Panc1 (cell line): ENCODE measurements around the gene SLC7A1. TPM values are rescaled to one million over a fixed set of nuclear protein-coding genes. Genes with fewer than 3 reads are reported as not detected.

ENCODE experiments used
- ATAC-seq: fragments of 200-7000 bp; cut with Tn5 transposase; 2 replicates; pipeline ENCODE4 v1.9.1; 2020; ENCODE audit warnings: mild to moderate bottlenecking, moderate library complexity
- BruUV-seq: library from RNA; stranded (reverse); fragments of 400-500 nt; replicated peaks from 2 replicates; lab custom pipeline; 2021; lab: Mats Ljungman, UMichigan
- CTCF ChIA-PET: fragments of 300-600 bp; sonication (Branson Sonifier 250); formaldehyde crosslinking; loops from one replicate; lab custom pipeline; 2022; ENCODE audit warnings: antibody characterized with exemption; lab: Charles Lee
- POLR2A ChIA-PET: fragments of 300-600 bp; sonication (Branson Sonifier 250); formaldehyde crosslinking; loops from one replicate; lab custom pipeline; 2022; ENCODE audit warnings: antibody characterized with exemption; lab: Charles Lee
- DNase-seq: peaks from one replicate; pipeline ENCODE4 v3.0.0-alpha.2; 2010; ENCODE audit warnings: low read depth, low spot score
- H3K27ac ChIP-seq: 2 replicates; pipeline ENCODE4 v1.5.1; 2011; ENCODE audit warnings: mild to moderate bottlenecking, low read length, inconsistent platforms
- H3K27me3 ChIP-seq: fragments of 200-500 bp; sonication (Bioruptor generic); 2 replicates; pipeline ENCODE4 v1.6.0; 2014; ENCODE audit warnings: low read length, inconsistent platforms; ENCODE audit not compliant: control insufficient read depth, insufficient read depth
- H3K36me3 ChIP-seq: fragments of 200-500 bp; sonication (Bioruptor generic); 2 replicates; pipeline ENCODE4 v1.5.1; 2014; ENCODE audit warnings: inconsistent platforms, mild to moderate bottlenecking, low read length, moderate library complexity; ENCODE audit not compliant: control insufficient read depth, insufficient read depth
- H3K4me1 ChIP-seq: 2 replicates; pipeline ENCODE4 v1.5.1; 2011; ENCODE audit warnings: inconsistent platforms, mild to moderate bottlenecking, low read length, moderate library complexity; ENCODE audit not compliant: control insufficient read depth, insufficient read depth
- H3K4me3 ChIP-seq, 2 experiments: 2 replicates each; pipeline ENCODE4 v1.5.1; 2011 to 2012; ENCODE audit warnings: low read depth in 2 of 2, low read length in 2 of 2, mild to moderate bottlenecking in 2 of 2, inconsistent platforms in 1 of 2, moderate library complexity in 1 of 2
- H3K9me3 ChIP-seq: fragments of 200-500 bp; sonication (Bioruptor generic); 2 replicates; pipeline ENCODE4 v1.5.1; 2014; ENCODE audit warnings: low read depth, mild to moderate bottlenecking, inconsistent platforms, low read length, moderate library complexity; ENCODE audit not compliant: control insufficient read depth, insufficient read depth
- CTCF ChIP-seq: fragments of 450-650 bp; IDR thresholded peaks from 2 replicates; pipeline ENCODE4 v1.5.1; 2017; ENCODE audit warnings: mild to moderate bottlenecking
- POLR2AphosphoS5 ChIP-seq: IDR thresholded peaks from 2 replicates; pipeline ENCODE4 v1.6.1; 2012; ENCODE audit warnings: mild to moderate bottlenecking, low read depth, low read length, moderate library complexity
- SIN3A ChIP-seq: IDR thresholded peaks from 2 replicates; pipeline ENCODE4 v1.6.1; 2012; ENCODE audit warnings: low read depth, mild to moderate bottlenecking, low read length, moderate library complexity, borderline replicate concordance; ENCODE audit not compliant: insufficient read depth
- TCF7L2 ChIP-seq: IDR thresholded peaks from 2 replicates; pipeline ENCODE4 v1.6.1; 2011; ENCODE audit warnings: mild to moderate bottlenecking, low read depth, low read length, inconsistent platforms
- in situ Hi-C: cut with HindIII; loops from 2 replicates; pipeline ENCODE4 v1.10.0; 2016; ENCODE audit warnings: low sequenced_read_pairs, low pct_unique_long_range_greater_than_20kb
- intact Hi-C: fragments of 100-400 bp; cut with micrococcal nuclease; formaldehyde crosslinking; loops from one replicate; pipeline ENCODE4 v1.10.0; 2022; ENCODE audit not compliant: unreplicated experiment
- total RNA-seq: library from RNA; stranded (reverse); gene quantifications from one replicate; pipeline ENCODE4 v1.2.1, GENCODE V29; 2021; ENCODE audit not compliant: unreplicated experiment
- TF ChIP-seq, protein P1 (sequence below), 2 experiments: IDR thresholded peaks; 2 replicates each; pipeline ENCODE4 v1.6.1; 2011 to 2012; ENCODE audit warnings: low read depth in 2 of 2, control low read depth in 1 of 2, low read length in 1 of 2, mild to moderate bottlenecking in 1 of 2, moderate library complexity in 1 of 2; ENCODE audit not compliant: insufficient read depth in 1 of 2

Gene SLC7A1
- total RNA-seq, 1 experiment from 2014 or later = 63.3 TPM

DNA sequence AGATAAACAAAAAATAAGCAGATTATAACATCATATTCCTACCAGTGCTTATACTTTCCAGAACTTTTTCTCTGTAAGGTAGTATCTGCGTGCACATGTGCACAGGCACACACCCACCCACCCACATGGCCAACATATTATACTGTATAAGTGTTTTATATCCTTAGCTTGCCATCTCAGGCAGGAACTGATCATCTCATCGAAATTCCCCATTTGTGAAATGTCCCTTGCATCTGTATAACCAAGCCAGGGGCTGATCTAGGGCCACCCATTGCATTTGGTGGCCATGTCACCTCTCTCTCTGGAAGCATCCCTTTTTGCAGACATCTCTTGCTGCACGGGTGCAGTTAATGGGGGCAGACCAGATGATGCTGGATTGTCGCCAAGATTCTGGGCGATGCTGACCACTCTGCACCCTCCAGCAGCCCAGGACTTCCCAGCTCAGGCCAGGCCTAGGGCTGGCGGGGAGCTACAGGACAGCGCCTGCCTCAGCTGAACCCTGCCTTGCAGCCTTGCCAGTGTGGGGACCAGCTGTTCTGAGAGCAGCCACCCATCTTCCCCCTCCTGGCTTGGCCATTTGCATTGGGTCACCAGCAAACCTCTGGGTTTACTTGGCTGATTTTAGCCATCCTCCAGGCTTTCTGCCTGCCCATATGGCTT lies 95.9 kb downstream of the SLC7A1 start:
- no peaks in the 10 kb centered on the region for H3K36me3 ChIP-seq
- TF ChIP-seq POLR2AphosphoS5 (no peak), SIN3A (no peak), TCF7L2 (no peak), CTCF (no peak)
- TF ChIP-seq, protein P1, sequence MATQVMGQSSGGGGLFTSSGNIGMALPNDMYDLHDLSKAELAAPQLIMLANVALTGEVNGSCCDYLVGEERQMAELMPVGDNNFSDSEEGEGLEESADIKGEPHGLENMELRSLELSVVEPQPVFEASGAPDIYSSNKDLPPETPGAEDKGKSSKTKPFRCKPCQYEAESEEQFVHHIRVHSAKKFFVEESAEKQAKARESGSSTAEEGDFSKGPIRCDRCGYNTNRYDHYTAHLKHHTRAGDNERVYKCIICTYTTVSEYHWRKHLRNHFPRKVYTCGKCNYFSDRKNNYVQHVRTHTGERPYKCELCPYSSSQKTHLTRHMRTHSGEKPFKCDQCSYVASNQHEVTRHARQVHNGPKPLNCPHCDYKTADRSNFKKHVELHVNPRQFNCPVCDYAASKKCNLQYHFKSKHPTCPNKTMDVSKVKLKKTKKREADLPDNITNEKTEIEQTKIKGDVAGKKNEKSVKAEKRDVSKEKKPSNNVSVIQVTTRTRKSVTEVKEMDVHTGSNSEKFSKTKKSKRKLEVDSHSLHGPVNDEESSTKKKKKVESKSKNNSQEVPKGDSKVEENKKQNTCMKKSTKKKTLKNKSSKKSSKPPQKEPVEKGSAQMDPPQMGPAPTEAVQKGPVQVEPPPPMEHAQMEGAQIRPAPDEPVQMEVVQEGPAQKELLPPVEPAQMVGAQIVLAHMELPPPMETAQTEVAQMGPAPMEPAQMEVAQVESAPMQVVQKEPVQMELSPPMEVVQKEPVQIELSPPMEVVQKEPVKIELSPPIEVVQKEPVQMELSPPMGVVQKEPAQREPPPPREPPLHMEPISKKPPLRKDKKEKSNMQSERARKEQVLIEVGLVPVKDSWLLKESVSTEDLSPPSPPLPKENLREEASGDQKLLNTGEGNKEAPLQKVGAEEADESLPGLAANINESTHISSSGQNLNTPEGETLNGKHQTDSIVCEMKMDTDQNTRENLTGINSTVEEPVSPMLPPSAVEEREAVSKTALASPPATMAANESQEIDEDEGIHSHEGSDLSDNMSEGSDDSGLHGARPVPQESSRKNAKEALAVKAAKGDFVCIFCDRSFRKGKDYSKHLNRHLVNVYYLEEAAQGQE (IDR thresholded peaks at IDR 0.05; ENCODE audit: insufficient read depth in 1 of 2, low read depth in 2 of 2, low read length in 1 of 2) = no peak
- intact Hi-C loops (no loop called here), in situ Hi-C loops (no loop called here)
- no TSS peak for BruUV-seq
- H3K9me3 ChIP-seq = no peaks in the 10 kb centered on the region
- no peaks in the 10 kb centered on the region for H3K4me1 ChIP-seq
- DNase-seq (no peak), ATAC-seq (no peak)
- H3K4me3 ChIP-seq = no peak overlapping the region
- no peaks in the 10 kb centered on the region for H3K27me3 ChIP-seq
- H3K27ac ChIP-seq = no peak overlapping the region
- ChIA-PET POLR2A (no interaction called here), CTCF (no interaction called here)

GRCh38 chr13:29498426-29499040 lies 97.0 kb downstream of the SLC7A1 start:
- intact Hi-C loops = no loop called here
- in situ Hi-C loops = no loop called here
- TF ChIP-seq POLR2AphosphoS5 (no peak), TCF7L2 (no peak), SIN3A (no peak), CTCF (no peak)
- TF ChIP-seq, protein P1 (IDR thresholded peaks at IDR 0.05; ENCODE audit: insufficient read depth in 1 of 2, low read depth in 2 of 2, low read length in 1 of 2) = no peak
- H3K27me3 ChIP-seq = no peaks in the 10 kb centered on the region; the same call in 1 of the 2 replicates
- BruUV-seq = no TSS peak
- H3K4me1 ChIP-seq = no peaks in the 10 kb centered on the region
- H3K4me3 ChIP-seq = no peak overlapping the region
- DNase-seq = no peak
- no peaks in the 10 kb centered on the region for H3K36me3 ChIP-seq
- POLR2A ChIA-PET = no interaction called here
- no peak for ATAC-seq
- no peak overlapping the region for H3K27ac ChIP-seq
- H3K9me3 ChIP-seq = no peaks in the 10 kb centered on the region
- CTCF ChIA-PET = no interaction called here
